Ramos (cell line): ENCODE results near the gene DCANP1.

Experiments used
- in situ Hi-C: fragments of 300-500 bp; cut with MboI; formaldehyde crosslinking; loops from one replicate; pipeline ENCODE4 v1.14.3; 2022; ENCODE audit warnings: low sequenced_read_pairs; ENCODE audit not compliant: unreplicated experiment

Gene DCANP1

DNA sequence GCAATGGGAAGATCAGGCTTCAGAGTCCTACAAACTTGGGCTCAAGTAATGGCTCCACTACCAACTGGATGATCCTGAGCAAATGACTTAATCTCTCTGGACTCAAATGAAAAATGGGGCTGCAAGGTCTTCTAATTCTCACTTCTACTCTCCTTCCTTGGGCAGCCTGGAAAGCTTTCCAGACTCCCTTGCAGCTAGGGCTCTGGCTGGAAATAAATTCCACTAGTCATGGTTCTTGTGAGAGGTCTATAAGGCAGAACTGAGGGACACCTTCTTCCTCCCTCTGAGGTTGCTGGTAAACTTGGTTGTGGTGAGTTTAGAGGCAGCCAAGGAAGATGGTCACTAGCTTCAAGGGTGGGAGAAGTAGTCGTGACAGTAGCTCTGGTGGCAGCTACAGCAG, 18.6 kb downstream of the DCANP1 start:
- in situ Hi-C loops, result no loop called here

DNA sequence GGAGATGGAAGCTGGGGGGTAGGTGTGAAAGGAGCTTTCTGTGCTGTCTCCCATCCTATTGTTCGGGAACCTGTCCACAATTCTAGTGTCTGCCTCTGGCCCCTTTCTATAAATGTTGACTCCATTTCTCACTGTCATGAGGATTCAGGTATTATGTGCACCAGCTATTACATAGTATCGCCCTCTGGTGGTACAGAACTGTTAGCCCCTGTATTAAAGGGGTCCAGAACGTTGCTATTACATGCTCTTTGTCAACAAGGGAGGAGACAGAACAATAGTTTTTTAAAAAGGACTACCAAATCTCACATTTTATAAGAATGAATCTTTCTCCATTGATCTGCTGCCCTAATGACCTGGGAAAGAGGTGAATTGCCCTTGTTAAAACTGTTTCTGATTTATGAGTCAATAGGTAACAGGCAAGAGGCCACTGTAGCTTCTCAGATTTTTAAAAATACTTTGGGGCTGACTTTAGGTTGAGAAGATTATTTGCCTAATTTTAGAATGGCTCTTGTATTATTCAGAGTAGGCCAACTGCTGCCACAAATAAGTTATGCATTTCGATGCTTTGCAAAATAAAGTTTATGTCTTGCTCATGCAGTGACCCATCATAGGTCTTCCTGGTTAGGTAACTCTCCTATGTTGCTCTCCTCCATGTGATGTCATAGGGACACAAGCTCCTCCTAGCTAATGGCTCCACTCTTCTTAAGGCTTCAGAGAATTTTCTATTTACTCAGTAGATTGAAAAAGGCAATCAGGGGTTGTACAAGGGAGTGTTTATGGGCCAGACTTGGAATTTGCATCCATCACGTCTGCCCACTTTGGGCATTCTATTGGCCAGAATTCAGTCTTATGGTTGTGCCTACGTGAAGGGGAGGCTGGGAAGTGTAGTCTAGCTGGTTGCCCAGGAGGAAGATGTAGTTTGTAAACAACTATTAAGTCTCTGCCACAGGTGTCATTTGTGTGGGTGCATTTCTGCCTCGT, 20.8 kb downstream of the DCANP1 start:
- in situ Hi-C loops, result no loop called here

DNA sequence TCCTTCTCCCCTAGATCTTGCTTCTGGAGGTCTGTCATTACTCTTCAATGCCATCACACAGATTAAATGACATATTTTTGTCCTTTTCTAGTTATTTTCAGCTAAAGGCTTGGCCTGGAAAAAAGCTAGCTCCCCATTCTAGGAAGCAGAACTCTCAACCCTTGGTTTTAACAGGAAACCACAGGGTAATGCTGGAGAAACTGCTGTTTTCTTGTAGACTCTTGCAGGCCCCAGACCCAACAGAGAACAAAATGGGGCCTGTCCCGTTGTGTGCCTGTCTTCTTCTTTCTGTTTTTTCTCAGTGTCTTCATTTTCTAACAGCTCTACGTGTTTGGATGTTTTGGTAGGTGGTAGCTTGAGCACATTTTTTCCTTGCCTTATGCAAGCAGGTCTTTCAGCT, 21.5 kb downstream of the DCANP1 start:
- in situ Hi-C loops, result no loop called here

DNA sequence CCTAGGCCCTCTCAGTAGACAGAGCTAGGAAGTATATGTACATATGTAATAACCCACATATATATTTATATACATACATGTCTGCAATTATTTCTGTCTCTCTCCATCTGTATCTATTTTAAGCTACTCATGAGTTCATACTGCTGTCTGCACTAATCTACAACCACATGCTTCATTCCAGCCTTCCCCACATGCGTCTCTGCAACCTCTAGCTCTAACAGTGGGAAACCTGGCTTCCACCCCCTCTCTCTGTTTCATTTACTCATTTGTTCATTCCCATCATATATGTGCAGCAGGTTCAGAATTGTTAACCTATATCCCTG, 23.3 kb downstream of the DCANP1 start:
- in situ Hi-C loops, result no loop called here

DNA sequence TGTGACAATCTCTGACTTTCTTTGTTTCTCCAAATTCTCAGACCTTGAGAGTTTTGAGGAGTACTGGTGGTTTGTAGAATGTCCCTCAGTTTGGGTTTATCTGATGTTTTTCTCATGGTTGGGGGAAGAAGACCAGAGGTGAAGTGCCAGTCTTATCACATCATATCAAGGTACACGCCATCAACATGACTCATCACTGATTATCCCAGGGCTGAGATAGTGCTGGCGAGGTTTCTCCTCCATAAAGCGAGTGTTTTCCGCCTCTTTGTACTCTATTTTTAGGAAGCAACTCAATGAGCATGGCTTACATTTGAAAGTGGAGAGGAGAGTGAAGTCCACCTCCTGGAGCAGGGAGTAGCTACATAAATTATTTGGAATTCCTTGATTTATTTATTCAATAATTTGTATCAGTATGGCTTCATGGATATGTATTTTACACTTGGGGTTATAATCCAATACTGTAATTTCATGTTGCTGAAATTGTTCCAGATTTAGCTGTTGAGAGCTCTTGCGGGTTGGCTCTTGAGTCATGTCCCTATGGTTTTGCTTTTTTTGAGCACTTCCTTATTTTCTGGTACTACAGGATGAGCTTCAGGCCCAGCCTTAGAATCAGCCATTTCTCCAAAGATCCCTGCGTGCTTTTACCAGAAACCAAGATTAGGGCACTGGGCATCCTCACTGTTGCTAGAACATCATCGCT, 23.9 kb downstream of the DCANP1 start:
- in situ Hi-C loops, result no loop called here

DNA sequence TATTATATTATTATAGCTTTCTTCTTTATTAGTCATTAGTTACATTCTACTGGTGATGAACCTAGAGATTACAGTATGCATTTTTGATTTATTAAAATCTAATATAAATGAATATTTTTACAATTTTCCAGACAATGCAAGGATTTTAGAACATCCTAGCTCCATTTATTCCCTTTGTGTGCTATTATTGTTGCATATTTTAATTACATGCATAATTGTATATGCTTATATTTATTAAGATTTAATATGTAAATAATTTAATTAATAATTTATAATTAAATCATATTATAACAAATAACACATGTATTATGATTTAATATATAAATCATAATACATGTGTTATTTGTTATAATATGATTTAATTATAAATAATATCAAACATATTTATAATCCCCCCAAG, 24.7 kb downstream of the DCANP1 start:
- in situ Hi-C loops, result no loop called here

DNA sequence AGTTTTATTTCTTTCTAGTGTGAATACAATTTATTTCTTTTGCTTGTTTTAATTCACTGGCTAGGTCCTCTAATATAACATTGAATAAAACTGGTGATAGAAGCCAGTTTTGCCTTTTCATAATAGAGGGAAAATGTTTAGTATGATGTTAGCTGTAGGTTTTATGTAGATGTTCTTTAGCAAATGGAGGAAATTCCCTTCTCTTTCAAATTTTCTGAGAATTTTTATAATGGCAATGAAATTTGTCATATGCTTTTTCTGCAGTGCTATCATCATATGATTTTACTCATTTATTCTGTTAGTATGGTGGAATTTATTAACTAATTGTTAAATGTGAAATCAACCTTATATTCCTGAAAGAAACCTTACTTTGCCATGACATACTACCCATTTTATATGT, 30.1 kb downstream of the DCANP1 start:
- in situ Hi-C loops, result no loop called here

DNA sequence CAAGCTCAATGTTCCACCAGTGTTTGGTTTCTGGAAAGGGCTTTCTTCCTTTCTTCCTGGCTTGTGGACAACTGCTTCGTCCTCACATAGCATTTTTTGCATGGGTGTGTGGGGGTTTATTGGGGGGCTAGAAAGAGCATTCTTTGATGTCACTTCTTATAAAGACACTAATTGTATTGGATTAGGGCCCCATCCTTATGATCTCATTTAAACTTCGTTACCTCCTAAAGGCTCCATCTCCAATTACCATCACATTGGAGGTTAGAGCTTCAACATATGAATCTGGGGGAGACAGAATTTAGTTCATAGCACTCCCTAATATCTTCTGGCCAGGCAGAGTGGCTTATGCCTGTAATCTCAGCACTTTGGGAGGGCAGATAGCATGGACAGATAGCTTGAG, 42.1 kb downstream of the DCANP1 start:
- in situ Hi-C loops, result no loop called here

DNA sequence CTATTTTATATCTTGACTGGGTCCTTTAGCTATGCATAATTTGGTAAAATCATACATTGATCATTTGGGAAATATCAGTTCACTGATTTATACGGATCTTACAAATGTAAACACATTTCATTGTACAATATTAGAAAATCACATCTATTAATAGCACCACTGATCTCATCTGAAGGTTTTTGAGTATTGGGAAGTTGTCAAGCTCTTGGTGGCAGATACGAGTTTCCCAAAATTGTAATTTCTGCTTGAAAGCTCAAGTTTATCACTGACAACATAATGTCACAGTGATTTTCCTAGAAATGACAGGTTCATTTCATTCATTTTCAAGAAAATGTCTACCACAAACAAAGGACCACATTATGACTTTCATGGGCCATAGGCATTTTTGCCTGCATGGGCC, 45.1 kb downstream of the DCANP1 start:
- in situ Hi-C loops, result no loop called here

DNA sequence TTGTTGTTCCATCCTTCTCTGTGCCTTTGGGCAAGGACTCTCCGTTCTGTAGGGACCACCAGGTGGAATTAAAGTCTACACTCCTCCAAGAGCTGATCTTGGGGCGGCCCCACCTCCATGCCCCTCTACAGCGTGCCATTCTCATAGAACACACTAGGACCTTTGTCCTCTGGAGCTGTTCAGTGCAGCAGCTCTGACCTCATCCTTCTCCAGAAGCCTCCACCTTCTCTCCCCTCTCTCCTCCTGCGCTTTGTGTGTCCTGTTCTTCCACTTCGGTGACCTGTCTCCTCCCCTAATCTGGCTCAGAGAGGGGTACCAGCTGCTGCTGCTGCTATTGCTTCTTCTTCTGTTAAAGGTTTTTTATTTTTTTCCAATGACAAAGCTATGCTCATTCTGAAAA, 46.3 kb downstream of the DCANP1 start:
- in situ Hi-C loops, result no loop called here

DNA sequence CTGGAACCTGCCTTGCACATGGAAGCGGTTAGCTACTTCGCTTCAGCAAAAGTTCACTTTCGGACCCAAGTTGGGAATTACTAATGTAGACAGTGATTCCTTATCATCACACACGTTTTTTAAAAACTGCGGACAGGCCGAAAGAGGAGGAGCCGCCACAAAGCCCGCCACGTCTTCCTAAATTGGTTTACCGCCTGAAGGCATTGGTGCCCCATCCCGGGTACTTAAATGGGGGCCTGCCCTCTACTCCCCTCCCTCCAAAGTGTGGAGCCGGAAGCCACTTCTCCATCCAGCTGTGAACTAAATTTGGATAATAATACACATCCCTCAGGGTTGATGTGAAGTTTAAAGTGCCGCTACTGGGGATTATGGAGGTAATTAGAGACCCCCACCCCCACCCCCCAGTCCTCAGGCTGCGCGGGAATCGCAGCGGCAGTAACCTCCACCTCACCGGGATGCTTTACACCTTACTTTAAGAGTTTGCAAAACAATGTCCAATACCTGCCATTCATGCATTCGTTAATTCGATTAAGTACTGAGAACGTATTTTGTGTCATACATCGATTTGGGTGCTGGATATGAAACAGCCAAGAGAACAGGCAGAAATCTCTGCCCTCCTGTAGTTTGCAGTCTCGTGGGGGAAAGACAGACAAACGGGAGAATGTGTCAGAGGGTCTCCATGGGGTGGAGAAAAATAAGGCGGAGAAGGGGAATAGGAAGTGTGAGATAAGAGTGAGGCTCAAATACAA, 47.2 kb downstream of the DCANP1 start:
- in situ Hi-C loops, result no loop called here

DNA sequence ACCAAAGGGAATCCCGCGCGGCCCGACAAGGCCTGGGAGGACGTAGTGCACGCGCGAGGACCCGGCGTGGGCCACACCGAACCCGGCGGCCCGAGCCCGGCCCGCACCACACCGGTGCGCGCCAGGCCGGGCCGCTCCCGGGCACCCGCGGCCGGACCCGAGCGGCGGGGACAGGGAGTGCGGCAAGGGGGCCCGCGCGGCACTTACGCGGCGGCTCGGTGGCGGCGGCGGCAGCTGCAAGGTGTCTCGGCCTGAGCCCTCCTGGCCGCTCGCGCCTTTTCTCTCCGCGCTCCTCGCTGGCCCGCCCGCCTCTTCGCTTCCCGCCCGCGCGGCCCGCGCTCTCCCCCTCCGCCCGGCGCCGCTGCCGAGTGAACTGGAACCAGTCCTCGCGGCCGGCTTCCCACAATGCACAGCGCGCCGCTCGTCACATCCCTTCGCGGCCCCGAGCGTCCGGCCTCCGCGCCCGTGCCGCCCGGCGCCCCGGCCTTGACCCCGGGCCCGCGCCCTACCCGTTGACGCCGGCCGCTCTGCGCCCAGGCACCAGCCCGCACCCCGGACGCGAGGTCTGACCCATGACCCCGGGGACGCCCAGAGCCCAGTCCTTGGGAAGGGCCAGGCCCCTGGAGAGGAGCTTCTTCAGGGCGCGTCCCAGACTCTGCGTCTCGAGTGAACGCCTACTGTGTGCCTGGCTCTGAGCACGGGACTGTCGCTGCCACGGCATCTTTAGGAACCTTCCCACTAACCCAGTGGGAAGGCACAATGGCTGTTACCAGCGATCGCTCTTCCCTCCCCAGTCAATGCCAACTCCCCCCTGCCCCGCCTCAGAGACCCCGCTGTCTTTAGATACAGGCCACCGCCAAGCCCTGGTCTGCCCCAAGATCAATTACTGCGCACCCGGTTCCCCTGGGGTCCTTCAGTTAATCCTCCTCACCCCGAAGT, 48.0 kb downstream of the DCANP1 start, which contains the start of gene MACROH2A1:
MACROH2A1 (minus strand) TSS at position 377 of the 939 bp plus-strand sequence. CDS start 10,138 bp downstream, outside the sequence.
- in situ Hi-C loops, result no loop called here

DNA sequence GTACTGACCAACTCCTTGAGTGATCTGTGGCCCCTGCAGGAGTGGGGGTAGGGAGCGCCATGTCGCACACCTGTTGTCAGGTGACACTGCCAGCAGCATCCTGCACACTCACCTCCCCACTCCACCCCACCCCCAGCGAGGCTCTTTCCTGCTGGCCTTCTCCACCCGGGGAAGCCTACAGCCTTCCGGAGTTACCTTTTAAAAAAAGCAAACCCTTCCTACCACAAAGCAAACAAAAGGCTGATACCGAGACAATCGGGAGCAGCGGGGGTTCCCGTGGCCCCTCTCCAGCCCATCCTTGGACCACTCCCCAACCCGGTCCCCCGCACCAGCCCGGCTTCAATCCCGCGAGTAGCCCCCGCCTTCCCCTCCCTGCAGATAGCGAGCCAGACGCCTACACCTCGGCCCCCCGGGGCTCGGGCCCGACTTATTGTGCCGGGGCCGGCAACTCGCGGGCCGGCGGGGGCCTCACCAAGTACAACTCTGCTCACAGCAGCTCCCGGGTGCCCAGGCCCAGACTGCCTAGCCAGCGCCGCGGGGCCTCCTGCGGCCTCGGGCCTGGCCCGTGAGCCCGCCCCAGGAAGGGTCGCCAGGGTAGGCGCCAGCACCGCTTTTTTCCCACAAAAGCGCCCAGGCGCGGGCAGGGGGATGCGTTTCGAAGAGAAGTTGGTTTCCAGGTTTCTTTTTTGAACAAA, 48.8 kb downstream of the DCANP1 start:
- in situ Hi-C loops, result no loop called here

DNA sequence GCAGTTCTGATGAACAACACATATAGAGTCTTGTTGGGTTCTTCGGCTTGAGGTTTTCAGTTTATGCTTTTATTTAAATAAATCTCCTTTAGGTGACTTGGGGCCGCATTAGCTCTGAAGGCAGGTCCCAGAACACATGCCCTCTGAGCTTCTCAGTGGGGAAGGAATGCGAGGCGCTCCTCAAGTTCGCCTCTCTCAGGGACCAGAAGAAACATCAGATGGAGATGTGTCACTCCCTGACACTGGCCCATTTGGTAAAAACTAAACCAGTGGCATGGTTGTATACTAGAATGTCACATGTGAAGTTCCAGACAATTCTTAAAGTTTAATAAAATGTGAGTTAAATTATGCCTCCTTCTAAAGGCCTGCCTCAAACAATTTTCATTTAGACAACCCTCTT, 50.1 kb downstream of the DCANP1 start:
- in situ Hi-C loops, result no loop called here

DNA sequence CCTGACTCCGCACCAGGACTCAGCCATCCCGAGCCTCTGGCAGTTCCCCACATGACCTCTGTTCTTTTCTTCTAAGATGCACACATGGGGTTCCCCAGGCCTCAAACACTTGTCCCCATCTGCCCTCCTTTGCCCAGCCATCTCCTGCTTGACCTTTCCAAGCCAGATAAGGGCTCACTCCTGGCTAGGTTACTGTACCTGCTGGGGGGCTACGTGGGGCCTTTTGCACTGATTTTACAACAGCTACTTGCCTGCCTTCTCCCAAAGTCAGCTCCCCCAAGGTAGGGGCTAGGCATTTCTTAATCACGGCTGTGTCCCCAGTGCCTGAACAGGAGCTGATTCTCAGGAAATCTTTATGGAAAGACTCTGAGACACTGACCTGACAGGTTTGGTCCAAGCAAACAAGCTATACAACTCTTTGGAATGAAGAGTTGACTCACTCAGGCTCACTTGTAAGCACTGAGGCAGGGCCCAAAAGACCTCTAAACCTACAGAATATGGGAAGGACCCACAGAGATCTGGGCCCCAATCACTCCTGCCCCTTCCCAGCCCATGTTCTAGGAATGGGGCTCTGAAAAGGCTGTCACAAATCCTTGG, 50.6 kb downstream of the DCANP1 start:
- in situ Hi-C loops, result no loop called here

DNA sequence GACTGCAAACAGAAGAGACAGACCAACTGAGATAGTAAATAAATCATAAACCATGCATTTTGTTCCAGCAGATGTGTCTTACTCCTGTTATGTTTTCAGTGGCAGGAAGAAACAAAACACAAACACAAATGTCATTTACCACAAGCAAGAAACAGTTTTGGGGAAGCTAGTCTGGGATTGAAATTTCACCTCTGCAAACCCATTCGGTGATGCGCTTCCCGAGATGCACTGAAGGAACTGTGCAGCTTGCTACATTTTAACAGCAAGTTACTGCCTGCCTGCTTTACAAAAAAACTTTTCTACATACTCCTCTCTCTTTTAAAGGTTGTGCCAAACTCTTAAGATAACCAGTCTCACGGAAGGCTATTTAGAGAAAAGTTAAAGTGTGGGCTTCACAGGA, 51.3 kb downstream of the DCANP1 start:
- in situ Hi-C loops, result no loop called here

DNA sequence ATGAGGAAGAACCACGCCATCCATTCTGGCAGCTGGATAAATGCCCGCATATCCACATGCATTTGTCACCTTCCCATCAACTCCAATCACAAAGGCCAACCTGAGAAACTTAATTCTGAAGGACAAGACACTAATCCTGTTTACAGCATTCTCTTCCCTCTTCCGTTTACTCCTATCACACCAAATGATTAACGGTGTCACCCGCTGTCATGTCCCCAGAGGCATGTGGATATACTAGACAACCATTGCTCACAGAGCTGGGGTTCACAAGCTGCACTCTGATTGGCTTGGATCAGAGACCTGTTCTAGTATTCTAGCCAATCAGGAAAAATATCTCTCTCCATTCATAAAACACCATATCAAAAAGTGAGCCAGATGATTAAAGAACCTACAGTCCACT, 51.7 kb downstream of the DCANP1 start:
- in situ Hi-C loops, result no loop called here
